Placental pericyte (primary cell): ENCODE results near the gene RIMS4. TPM values are rescaled to one million over a fixed set of nuclear protein-coding genes. Genes with fewer than 3 reads are reported as not detected.

Experiments used
- total RNA-seq: library from RNA; depleted of rRNA; stranded (reverse); fragments of >200 nt; gene quantifications from 2 replicates; pipeline ENCODE4 v1.2.3, GENCODE V29; 2012

The RIMS4 gene
- total RNA-seq = not detected in 2 replicates

DNA sequence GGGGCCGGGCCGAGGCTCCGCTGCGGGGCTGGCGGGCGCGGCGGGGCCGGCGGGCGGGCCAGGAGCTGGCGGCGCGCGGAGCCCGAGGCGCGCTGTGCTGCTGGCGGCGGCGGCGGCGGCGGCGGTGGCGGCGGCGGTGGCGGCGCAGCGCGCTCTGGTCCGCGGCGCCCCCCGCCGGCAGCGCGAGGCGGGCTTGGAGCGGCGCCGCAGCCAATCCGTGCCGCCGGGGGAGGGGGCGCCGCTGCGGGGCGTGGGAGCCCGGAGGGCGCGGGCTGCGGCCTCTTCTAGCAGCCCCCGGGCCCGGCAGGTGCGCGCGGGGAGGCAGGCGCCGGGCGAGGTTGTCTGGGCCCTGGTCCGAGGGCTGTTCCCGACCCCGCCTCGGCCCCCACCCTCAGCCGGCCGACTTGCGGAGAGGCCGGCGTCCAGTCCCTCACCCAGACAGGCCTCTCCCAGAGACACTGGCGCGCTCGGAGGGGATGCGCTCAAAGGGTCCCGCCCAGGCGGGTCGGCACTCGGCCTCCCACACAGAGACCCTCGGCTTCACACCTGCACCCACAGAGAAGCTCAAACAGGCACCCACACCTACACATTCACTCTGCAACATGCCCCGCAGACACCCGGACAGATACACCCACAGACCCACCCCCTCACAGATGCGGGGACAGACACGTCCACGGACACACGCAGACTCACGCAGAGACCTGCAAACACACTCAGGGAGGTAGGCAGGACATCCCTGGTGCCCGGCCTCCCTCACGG lies at the start of gene RIMS4:
RIMS4 (minus strand) TSS at position 156 of the 759 bp plus-strand sequence. CDS start 275 bp downstream, outside the sequence.

DNA sequence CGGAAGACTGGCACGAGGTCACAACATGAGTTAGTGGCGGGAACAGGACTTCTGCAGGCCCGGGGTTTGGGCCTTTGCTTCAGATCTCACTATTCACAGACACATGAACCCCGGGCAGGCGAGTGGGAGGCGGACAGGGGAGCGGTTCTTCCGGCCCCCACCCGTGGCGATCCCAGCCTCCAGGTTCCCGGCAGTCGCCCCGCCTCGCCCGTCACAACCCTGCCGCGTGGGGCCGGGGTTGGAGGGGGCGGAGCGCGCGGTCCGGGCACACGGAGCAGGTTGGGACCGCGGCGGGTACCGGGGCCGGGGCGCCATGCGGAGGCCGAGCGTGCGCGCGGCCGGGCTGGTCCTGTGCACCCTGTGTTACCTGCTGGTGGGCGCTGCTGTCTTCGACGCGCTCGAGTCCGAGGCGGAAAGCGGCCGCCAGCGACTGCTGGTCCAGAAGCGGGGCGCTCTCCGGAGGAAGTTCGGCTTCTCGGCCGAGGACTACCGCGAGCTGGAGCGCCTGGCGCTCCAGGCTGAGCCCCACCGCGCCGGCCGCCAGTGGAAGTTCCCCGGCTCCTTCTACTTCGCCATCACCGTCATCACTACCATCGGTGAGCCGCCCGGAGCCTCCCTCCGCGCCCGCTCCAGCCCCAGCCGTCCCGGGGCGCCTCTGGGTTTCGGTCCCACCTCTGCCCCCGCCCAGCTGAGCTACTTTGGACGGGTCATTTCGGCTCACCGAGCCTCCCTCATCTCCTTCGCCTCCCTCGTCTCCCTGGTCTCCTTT lies 64.6 kb downstream of the RIMS4 start, which contains the start of gene KCNK15:
KCNK15 (plus strand) TSS at position 268 of the 769 bp plus-strand sequence; CDS start at position 314, 46 bp downstream.

DNA sequence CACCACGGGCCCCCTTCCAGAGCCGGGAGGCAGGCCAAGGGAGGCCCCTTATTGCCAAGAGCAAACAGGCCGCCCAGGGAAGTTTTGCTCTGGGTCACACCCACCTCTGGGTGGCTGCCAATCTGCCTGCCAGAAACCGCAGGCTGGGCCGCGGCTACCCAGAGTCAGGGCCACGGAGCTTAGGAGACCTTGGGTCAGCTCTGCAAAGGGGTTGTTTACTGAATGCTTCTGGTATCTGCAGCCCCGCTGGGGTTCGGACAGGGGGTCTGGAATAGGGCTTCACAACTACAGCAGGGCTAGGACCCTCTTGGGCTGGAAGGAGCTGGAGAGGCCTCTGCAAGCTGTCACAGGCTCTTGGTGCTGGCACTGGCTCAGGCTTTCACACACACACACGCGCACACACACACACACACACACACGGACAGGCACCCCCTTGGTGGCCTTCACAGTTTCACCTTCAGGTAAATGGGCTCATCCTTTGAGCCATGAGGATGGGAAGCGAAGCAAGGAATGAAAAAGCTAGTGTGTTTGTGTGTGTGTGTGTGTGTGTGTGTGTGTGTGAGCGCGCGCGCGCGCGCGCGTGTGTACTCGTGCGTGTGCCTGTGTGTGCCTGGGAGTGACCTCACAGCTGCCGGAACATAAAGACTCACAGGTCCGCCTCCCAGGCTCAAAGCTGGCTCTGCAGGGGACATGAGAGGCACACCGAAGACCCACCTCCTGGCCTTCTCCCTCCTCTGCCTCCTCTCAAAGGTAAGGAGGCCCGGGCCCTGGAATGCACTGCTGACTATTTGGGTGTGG lies 95.4 kb downstream of the RIMS4 start, which contains the start of gene CCN5:
CCN5 (plus strand) TSS at position 669 of the 798 bp plus-strand sequence; CDS start at position 691, 22 bp downstream.

Other genes starting within 250 kb of the RIMS4 start
- 81.6 and 122 TPM in 2 replicates for gene PKIG, start 228.0 kb downstream of the RIMS4 start, total RNA-seq
- 6.9 and 10.9 TPM in 2 replicates for gene ADA, start 158.8 kb downstream of the RIMS4 start, total RNA-seq
- gene CCN5, start 95.2 kb downstream of the RIMS4 start, total RNA-seq = 0.29 and 1.3 TPM in 2 replicates
- under 0.01 TPM in 1 of 2 replicates, not detected in the other for gene KCNK15, start 64.7 kb downstream of the RIMS4 start, total RNA-seq
- gene YWHAB, start 75.2 kb upstream of the RIMS4 start, total RNA-seq = 116 and 173 TPM in 2 replicates
- 14.3 and 17.3 TPM in 2 replicates for gene PABPC1L, start 99.5 kb upstream of the RIMS4 start, total RNA-seq
- 13.8 and 40.5 TPM in 2 replicates for gene TOMM34, start 149.9 kb upstream of the RIMS4 start, total RNA-seq
- 24.5 and 46.8 TPM in 2 replicates for gene STK4, start 156.0 kb upstream of the RIMS4 start, total RNA-seq